Bronchial epithelial cell (primary cell): Measurements from ENCODE around the gene HAPLN2. TPM values are rescaled to one million over a fixed set of nuclear protein-coding genes. Genes with fewer than 3 reads are reported as not detected.
A peak's percentile ranks its signal among the peaks of the same experiment; 100 is the strongest.
"Not testable (repeated sequence)": the region's sequence is repeated elsewhere in the genome, so short reads cannot be mapped to it uniquely, and the experiment has no call there.

Experiments
- DNase-seq: peaks from one replicate; pipeline ENCODE4 v3.0.0-alpha.2; 2010; ENCODE audit warnings: low read depth
- FAIRE-seq: peaks from 2 replicates; lab custom pipeline; 2011; peaks lifted over from hg19 to GRCh38; lab: Jason Lieb, UNC
- H3K27me3 ChIP-seq: 2 replicates; pipeline ENCODE4 v1.5.1; 2011; ENCODE audit warnings: low read length; ENCODE audit not compliant: control insufficient read depth, insufficient read depth
- H3K36me3 ChIP-seq: 2 replicates; pipeline ENCODE4 v1.5.1; 2011; ENCODE audit warnings: low read length; ENCODE audit not compliant: control insufficient read depth, insufficient read depth
- H3K4me3 ChIP-seq: 2 replicates; pipeline ENCODE4 v1.5.1; 2011; ENCODE audit warnings: mild to moderate bottlenecking, low read depth, low read length, control low read depth
- CTCF ChIP-seq: IDR thresholded peaks from 2 replicates; pipeline ENCODE4 v1.5.1; 2011; ENCODE audit warnings: mild to moderate bottlenecking, moderate library complexity, low read length, control low read depth, inconsistent platforms; ENCODE audit not compliant: insufficient read depth, severe bottlenecking
- total RNA-seq: library from RNA; depleted of rRNA; stranded (reverse); fragments of >200 nt; gene quantifications from 2 replicates; pipeline ENCODE4 v1.2.1, GENCODE V29; 2014

HAPLN2 gene
- total RNA-seq, 1 donor from 2014 or later, result under 0.01 TPM

- no peak overlapping the region for H3K4me3 ChIP-seq
- peak; percentile 19 for TF ChIP-seq CTCF
- no peaks in the 10 kb centered on the region for H3K27me3 ChIP-seq
- FAIRE-seq (no peak), DNase-seq (peak; percentile 40)
- H3K36me3 ChIP-seq, result peaks cover 17% of the 10 kb centered on the region
These were observed 19.4 kb upstream of the HAPLN2 start for GRCh38 chr1:156599811-156600210.

- no peak for TF ChIP-seq CTCF
- no peak for FAIRE-seq
- DNase-seq, result peak; percentile 18
- peaks cover 12% of the 10 kb centered on the region for H3K36me3 ChIP-seq
- peak overlapping the region; percentile 65 for H3K4me3 ChIP-seq
- no peaks in the 10 kb centered on the region for H3K27me3 ChIP-seq
These were observed 18.5 kb upstream of the HAPLN2 start for GRCh38 chr1:156600733-156601121.

GRCh38 chr1:156601122-156601830 lies 17.9 kb upstream of the HAPLN2 start, which contains the start of gene GPATCH4:
TSS of gene GPATCH4 (minus strand) at chr1:156601479.
- DNase-seq (peak; percentile 63), FAIRE-seq (no peak)
- Histone ChIP-seq H3K27me3 (no peaks in the 10 kb centered on the region), H3K36me3 (peaks cover 8% of the 10 kb centered on the region), H3K4me3 (peak within 1 kb of the TSS; percentile 65)
- no peak for TF ChIP-seq CTCF

DNA sequence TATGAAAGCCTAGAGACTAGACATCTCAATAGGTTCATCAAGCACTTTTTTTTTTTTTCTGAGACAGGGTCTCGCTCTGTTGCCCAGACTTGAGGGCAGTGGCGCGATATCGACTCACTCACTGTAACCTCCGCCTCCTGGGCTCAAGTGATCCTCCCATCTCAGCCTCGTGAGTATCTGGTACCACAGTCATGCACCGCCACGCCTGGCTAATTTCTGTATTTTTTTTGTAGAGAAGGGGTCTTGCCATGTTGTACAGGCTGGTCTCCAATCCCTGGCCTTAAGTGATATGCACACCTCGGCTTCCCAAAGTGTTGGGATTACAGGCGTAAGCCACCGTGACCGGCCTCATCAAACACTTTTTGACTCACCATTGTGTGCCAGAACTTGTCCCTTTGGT lies 17.3 kb upstream of the HAPLN2 start:
- Histone ChIP-seq H3K36me3 (peaks cover 5% of the 10 kb centered on the region), H3K4me3 (peak overlapping the region; percentile 65), H3K27me3 (no peaks in the 10 kb centered on the region)
- FAIRE-seq, result no peak
- TF ChIP-seq CTCF, result no peak
- peak; percentile 29 for DNase-seq

GRCh38 chr1:156602557-156602993 lies 16.6 kb upstream of the HAPLN2 start:
- FAIRE-seq, result no peak
- Histone ChIP-seq H3K4me3 (no peak overlapping the region), H3K36me3 (peaks cover 4% of the 10 kb centered on the region), H3K27me3 (no peaks in the 10 kb centered on the region)
- TF ChIP-seq CTCF, result peak; percentile 18
- DNase-seq, result peak; percentile 88

GRCh38 chr1:156607344-156607743 lies 11.9 kb upstream of the HAPLN2 start:
- DNase-seq, FAIRE-seq, H3K27me3 ChIP-seq, H3K4me3 ChIP-seq, H3K36me3 ChIP-seq: not testable (repeated sequence)
